Kidney tubule cell (primary cell): ENCODE data around the gene WWP2.
"Not testable (repeated sequence)": the region's sequence is repeated elsewhere in the genome, so short reads cannot be mapped to it uniquely, and the experiment has no call there.

Experiments used
- DNase-seq: peaks from one replicate; pipeline ENCODE4 v3.0.0-alpha.2; 2018; ENCODE audit warnings: low spot score

The WWP2 gene

GRCh38 chr16:69745959-69746358 is 16.2 kb upstream of the WWP2 start:
- DNase-seq = no peak

- no peak for DNase-seq
These were observed 15.0 kb upstream of the WWP2 start for GRCh38 chr16:69747115-69747514.

GRCh38 chr16:69748694-69749345 is 13.3 kb upstream of the WWP2 start:
- no peak for DNase-seq

- no peak for DNase-seq
These were observed 8.0 kb upstream of the WWP2 start for GRCh38 chr16:69754143-69754468.

- peak; percentile 97 for DNase-seq
These were observed 7.4 kb upstream of the WWP2 start, which contains the start of gene NOB1 for GRCh38 chr16:69754469-69755310. TSS of gene NOB1 (minus strand) at chr16:69754926. CDS start at chr16:69754910, 16 bp downstream.

GRCh38 chr16:69756705-69757104 is 5.4 kb upstream of the WWP2 start:
- DNase-seq = no peak

GRCh38 chr16:69757375-69757774 is 4.8 kb upstream of the WWP2 start:
- DNase-seq = not testable (repeated sequence)

GRCh38 chr16:69762814-69763598 is 874 bp downstream of the WWP2 start:
- peak; percentile 58 for DNase-seq

- no peak for DNase-seq
These were observed 1.4 kb downstream of the WWP2 start for GRCh38 chr16:69763599-69763942.

GRCh38 chr16:69767459-69768229 is 5.5 kb downstream of the WWP2 start:
- DNase-seq = no peak

GRCh38 chr16:69768666-69769065 is 6.5 kb downstream of the WWP2 start:
- DNase-seq = no peak

- no peak for DNase-seq
These were observed 7.3 kb downstream of the WWP2 start for GRCh38 chr16:69769404-69769803.

GRCh38 chr16:69771651-69771967 is 9.5 kb downstream of the WWP2 start:
- no peak for DNase-seq

GRCh38 chr16:69773260-69773947 is 11.3 kb downstream of the WWP2 start:
- peak; percentile 10 for DNase-seq

GRCh38 chr16:69775563-69775962 is 13.4 kb downstream of the WWP2 start:
- no peak for DNase-seq

- DNase-seq = no peak
These were observed 17.6 kb downstream of the WWP2 start for GRCh38 chr16:69779724-69780123.

GRCh38 chr16:69781118-69781517 is 19.0 kb downstream of the WWP2 start:
- no peak for DNase-seq

- DNase-seq = no peak
These were observed 22.5 kb downstream of the WWP2 start for GRCh38 chr16:69784586-69784985.

GRCh38 chr16:69787883-69788282 is 25.8 kb downstream of the WWP2 start:
- DNase-seq = no peak

GRCh38 chr16:69791391-69791847 is 29.3 kb downstream of the WWP2 start:
- DNase-seq = not testable (repeated sequence)

- DNase-seq = no peak
These were observed 31.4 kb downstream of the WWP2 start for GRCh38 chr16:69793526-69793925.

GRCh38 chr16:69794486-69794885 is 32.4 kb downstream of the WWP2 start:
- no peak for DNase-seq
